ENCODE measurements around the gene ELOVL1. TPM values are rescaled to one million over a fixed set of nuclear protein-coding genes. Genes with fewer than 3 reads are reported as not detected.
A peak's percentile ranks its signal among the peaks of the same experiment; 100 is the strongest.
"Not testable (repeated sequence)": the region's sequence is repeated elsewhere in the genome, so short reads cannot be mapped to it uniquely, and the experiment has no call there.

Gene ELOVL1
- polyA plus RNA-seq (2011; rRNA removed): 165 and 167 TPM in 2 replicates
- 90.0 and 97.7 TPM in 2 replicates for polyA minus RNA-seq (2011; rRNA and poly(A)+ RNA removed)

DNA sequence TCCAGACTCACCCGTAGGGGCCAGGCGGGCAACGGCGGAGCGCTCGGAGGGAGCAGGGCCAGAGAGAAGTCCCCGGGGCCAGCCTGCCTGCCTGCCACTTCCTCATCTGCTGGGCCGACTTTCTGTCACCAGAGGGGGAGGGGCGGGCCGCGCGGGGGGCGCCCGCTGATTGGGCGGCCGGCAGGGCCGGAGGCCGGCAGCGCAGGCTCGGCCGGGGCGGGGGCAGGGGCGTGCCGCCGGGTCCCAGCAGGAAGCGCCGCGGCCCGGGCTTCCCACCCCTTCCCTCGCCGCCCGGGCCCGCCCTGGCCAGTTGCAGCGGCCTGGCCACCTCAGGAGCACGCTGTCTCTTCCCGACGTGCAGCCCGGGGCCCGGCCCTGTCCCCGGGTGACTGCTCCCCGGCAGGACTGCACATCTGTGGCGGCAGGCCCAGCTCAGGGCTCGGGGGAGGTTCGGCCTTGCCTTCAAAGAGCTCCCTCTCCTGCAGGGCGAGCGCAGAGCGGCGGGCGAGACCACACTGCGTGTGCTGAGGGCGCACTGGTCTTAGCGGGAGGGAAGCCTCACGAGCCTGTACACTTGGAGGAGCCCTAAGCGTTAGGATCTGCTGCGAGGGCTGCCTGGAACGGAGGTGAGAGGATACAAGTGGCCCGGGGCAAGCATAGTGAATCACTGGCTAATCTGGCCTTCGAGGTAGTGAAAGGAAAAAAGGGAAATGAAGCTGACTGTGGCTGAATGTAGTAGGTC lies at the start of gene ELOVL1:
Gene ELOVL1, minus strand, starts transcription at position 108 of the 742 bp plus-strand sequence. CDS start 2,402 bp downstream, outside the sequence.
- CTCF ChIA-PET: interaction anchor here (0.5 to 1.6 kb wide), 7 partner anchors 9 to 1302 kb away, joined by 3 to 4 read pairs (median 4); no protein-coding TSS in a partner anchor

DNA sequence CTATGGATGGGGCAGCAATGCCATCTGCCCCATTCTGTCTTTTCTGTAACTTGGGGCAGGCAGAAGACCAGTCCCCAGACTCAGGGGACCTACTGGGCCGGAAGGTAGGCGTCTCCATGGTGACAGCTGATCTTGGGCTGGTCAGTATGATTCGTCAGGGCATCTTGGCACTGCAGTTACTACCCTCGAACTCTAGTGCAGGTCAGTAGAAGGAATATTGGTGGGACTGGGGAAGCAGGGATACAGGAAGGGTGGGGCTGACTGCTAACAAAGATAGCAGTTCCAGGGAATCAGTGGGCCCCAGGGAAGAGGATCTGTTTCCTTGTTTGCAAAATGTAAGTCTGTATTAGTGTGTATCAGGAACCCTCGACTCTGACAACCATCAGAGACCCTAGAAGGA lies 48.1 kb upstream of the ELOVL1 start:
- no peak overlapping the region for H3K4me3 ChIP-seq (ENCODE audit: low read depth, low read length)
- H3K27me3 ChIP-seq (ENCODE audit: control insufficient read depth, insufficient read depth, low read length): no peaks in the 10 kb centered on the region
- DNase-seq (ENCODE audit: low read depth, low spot score): no peak
- no peak for TF ChIP-seq CTCF (IDR thresholded peaks at IDR 0.05; ENCODE audit: low read depth, low read length)
- no peaks in the 10 kb centered on the region for H3K9me3 ChIP-seq (ENCODE audit: control insufficient read depth, insufficient read depth, low read length)
- no peak overlapping the region for H3K27ac ChIP-seq (ENCODE audit: low read depth, low read length)
- CTCF ChIA-PET: interaction anchor here (1.1 to 4.4 kb wide), 5 partner anchors 177 to 194 kb away, joined by 3 to 141 read pairs (median 8); no protein-coding TSS in a partner anchor
- POLR2A ChIA-PET: no interaction called here

More for the DNA sequence above, at the start of gene ELOVL1:
- DNase-seq (ENCODE audit: low read depth, low spot score): peak; percentile 41
- H3K27me3 ChIP-seq (ENCODE audit: control insufficient read depth, insufficient read depth, low read length): no peaks in the 10 kb centered on the region
- TF ChIP-seq CTCF (IDR thresholded peaks at IDR 0.05; ENCODE audit: low read depth, low read length): peak; percentile 42
- H3K4me3 ChIP-seq (ENCODE audit: low read depth, low read length): peak within 1 kb of the TSS; percentile 78
- POLR2A ChIA-PET: interaction anchor here (0.9 to 2.6 kb wide), 3 partner anchors 10 to 135 kb away, joined by 3 to 25 read pairs (median 5); partner anchors contain the start of gene CDC20
- H3K9me3 ChIP-seq (ENCODE audit: control insufficient read depth, insufficient read depth, low read length): no peaks in the 10 kb centered on the region
- H3K27ac ChIP-seq (ENCODE audit: low read depth, low read length): peak within 1 kb of the TSS; percentile 77

DNA sequence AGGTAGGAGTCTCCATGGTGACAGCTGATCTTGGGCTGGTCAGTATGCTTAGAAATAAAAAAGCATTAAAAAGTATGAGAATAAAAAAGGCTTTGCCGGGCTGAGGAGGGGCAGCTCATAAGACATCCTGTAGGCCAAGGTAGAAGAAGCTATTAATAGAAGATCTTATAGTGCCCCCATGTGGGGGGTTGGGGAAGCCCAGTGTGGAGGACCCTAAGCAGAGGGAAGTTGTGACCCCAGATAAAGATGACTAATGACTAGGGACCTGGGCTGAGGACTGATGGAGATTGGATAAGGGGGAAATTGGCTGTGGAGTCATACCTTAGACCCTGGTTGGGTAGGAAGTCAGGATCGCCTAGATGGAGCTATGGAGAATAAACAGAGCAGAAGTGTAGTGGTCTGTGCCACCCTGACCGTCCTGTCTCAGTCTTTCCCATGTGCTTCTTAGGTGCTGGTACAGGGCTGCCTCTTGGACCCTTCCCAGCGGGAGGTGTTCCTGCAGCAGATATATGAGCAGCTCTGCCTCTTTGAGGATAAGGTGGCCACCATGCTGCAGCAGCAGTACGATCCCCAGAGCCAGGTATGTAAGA lies 46.9 kb upstream of the ELOVL1 start:
- peak; percentile 68 for TF ChIP-seq CTCF (IDR thresholded peaks at IDR 0.05; ENCODE audit: low read depth, low read length)
- CTCF ChIA-PET: interaction anchor here (0.6 to 4.4 kb wide), 31 partner anchors 9 to 502 kb away, joined by 3 to 141 read pairs (median 3); partner anchors contain the start of genes C1orf210 and CDC20
- POLR2A ChIA-PET: no interaction called here
- no peak for DNase-seq (ENCODE audit: low read depth, low spot score)
- H3K27ac ChIP-seq (ENCODE audit: low read depth, low read length): no peak overlapping the region
- no peaks in the 10 kb centered on the region for H3K27me3 ChIP-seq (ENCODE audit: control insufficient read depth, insufficient read depth, low read length)
- H3K4me3 ChIP-seq (ENCODE audit: low read depth, low read length): no peak overlapping the region
- no peaks in the 10 kb centered on the region for H3K9me3 ChIP-seq (ENCODE audit: control insufficient read depth, insufficient read depth, low read length)

DNA sequence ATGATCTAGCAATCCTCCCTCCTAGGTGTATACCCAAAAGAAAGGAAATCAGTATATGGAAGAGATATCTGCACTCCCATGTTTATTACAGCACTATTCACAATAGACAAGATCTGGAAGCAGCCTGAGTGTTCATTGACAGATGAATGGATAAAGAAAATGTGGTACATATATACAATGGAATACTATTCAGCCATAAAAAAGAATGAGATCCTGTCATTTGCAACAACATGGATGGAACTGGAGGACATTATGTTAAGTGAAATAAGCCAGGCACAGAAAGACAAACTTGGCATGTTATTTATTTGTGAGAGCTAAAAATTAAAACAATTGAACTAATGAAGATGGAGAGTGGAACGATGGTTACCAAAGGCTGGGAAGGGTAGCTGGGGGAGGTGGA lies 45.6 kb upstream of the ELOVL1 start:
- POLR2A ChIA-PET; DNase-seq (ENCODE audit: low read depth, low spot score); H3K9me3 ChIP-seq (ENCODE audit: control insufficient read depth, insufficient read depth, low read length); H3K4me3 ChIP-seq (ENCODE audit: low read depth, low read length); H3K27me3 ChIP-seq (ENCODE audit: control insufficient read depth, insufficient read depth, low read length); H3K27ac ChIP-seq (ENCODE audit: low read depth, low read length): not testable (repeated sequence)
- CTCF ChIA-PET: interaction anchor here (1.9 to 4.4 kb wide), 3 partner anchors 15 to 185 kb away, joined by 13 to 141 read pairs (median 16); no protein-coding TSS in a partner anchor

GRCh38 chr1:43410571-43410970 lies 42.8 kb upstream of the ELOVL1 start:
- Histone ChIP-seq H3K27me3 (ENCODE audit: control insufficient read depth, insufficient read depth, low read length) (no peaks in the 10 kb centered on the region), H3K9me3 (ENCODE audit: control insufficient read depth, insufficient read depth, low read length) (no peaks in the 10 kb centered on the region), H3K4me3 (ENCODE audit: low read depth, low read length) (no peak overlapping the region), H3K27ac (ENCODE audit: low read depth, low read length) (no peak overlapping the region)
- POLR2A ChIA-PET: no interaction called here
- no peak for TF ChIP-seq CTCF (IDR thresholded peaks at IDR 0.05; ENCODE audit: low read depth, low read length)
- CTCF ChIA-PET: interaction anchor here (0.7 kb wide), 1 partner anchor 21 kb away, joined by 6 read pairs; no protein-coding TSS in a partner anchor
- DNase-seq (ENCODE audit: low read depth, low spot score): no peak

Measured in AG04450 (cell line).